ENCODE results near the gene USP48.
"Not testable (repeated sequence)": the region's sequence is repeated elsewhere in the genome, so short reads cannot be mapped to it uniquely, and the experiment has no call there.

USP48 gene

GRCh38 chr1:21677168-21677567 lies 105.8 kb downstream of the USP48 start:
- intact Hi-C loops (cut with DNase I; ENCODE audit: low total_unique reads), result no loop called here
- TF ChIP-seq CTCF (IDR thresholded peaks at IDR 0.05), result no peak

GRCh38 chr1:21674957-21675356 lies 108.0 kb downstream of the USP48 start:
- intact Hi-C loops (cut with DNase I; ENCODE audit: low total_unique reads), result no loop called here
- no peak for TF ChIP-seq CTCF (IDR thresholded peaks at IDR 0.05)
- H3K4me1 ChIP-seq, result peaks cover 7 to 25% (median 20%) of the 10 kb centered on the region in 4 donors
- no peak overlapping the region for H3K27ac ChIP-seq
- no peaks in the 10 kb centered on the region for H3K9me3 ChIP-seq
- peaks cover 0 to 14% of the 10 kb centered on the region in 2 donors for H3K27me3 ChIP-seq
- DNase-seq, result no peak
- H3K36me3 ChIP-seq, result peaks cover 3 to 30% (median 10%) of the 10 kb centered on the region in 3 donors
- no peak overlapping the region for H3K4me3 ChIP-seq

More at GRCh38 chr1:21677168-21677567, 105.8 kb downstream of the USP48 start:
- Histone ChIP-seq H3K4me3 (no peak overlapping the region), H3K9me3 (no peaks in the 10 kb centered on the region), H3K4me1 (peaks cover 7 to 19% (median 16%) of the 10 kb centered on the region in 4 donors), H3K27me3 (no peaks in the 10 kb centered on the region), H3K27ac (no peak overlapping the region), H3K36me3 (peaks cover 10 to 43% (median 20%) of the 10 kb centered on the region in 3 donors)
- DNase-seq, result no peak

GRCh38 chr1:21673853-21674252 lies 109.1 kb downstream of the USP48 start:
- H3K27me3 ChIP-seq, result peaks cover 4 to 26% of the 10 kb centered on the region in 2 donors
- intact Hi-C loops (cut with DNase I; ENCODE audit: low total_unique reads); DNase-seq; H3K9me3 ChIP-seq; H3K4me3 ChIP-seq: not testable (repeated sequence)
- H3K4me1 ChIP-seq, result peaks cover 8 to 36% (median 31%) of the 10 kb centered on the region in 4 donors
- peaks cover 0 to 19% (median 9%) of the 10 kb centered on the region in 3 donors for H3K36me3 ChIP-seq
- H3K27ac ChIP-seq, result peak overlapping the region; percentile 37 to 51

GRCh38 chr1:21673277-21673780 lies 109.6 kb downstream of the USP48 start:
- Histone ChIP-seq H3K4me1 (peaks cover 11 to 41% (median 35%) of the 10 kb centered on the region in 4 donors), H3K9me3 (no peaks in the 10 kb centered on the region), H3K27me3 (peaks cover 5 to 31% of the 10 kb centered on the region in 2 donors), H3K36me3 (peaks cover 0 to 13% (median 4%) of the 10 kb centered on the region in 3 donors), H3K4me3 (no peak overlapping the region), H3K27ac (peak overlapping the region; percentile 37 to 51)
- peak; percentile 67 to 93 for DNase-seq
- no peak for TF ChIP-seq CTCF (IDR thresholded peaks at IDR 0.05)
- intact Hi-C loops (cut with DNase I; ENCODE audit: low total_unique reads), result no loop called here

- Histone ChIP-seq H3K27ac (peak overlapping the region; percentile 37 to 51), H3K27me3 (peaks cover 5 to 37% of the 10 kb centered on the region in 2 donors), H3K4me1 (peaks cover 11 to 42% (median 37%) of the 10 kb centered on the region in 4 donors), H3K4me3 (no peak overlapping the region), H3K36me3 (peaks cover 0 to 8% (median 0%) of the 10 kb centered on the region in 3 donors), H3K9me3 (no peaks in the 10 kb centered on the region)
- no peak for TF ChIP-seq CTCF (IDR thresholded peaks at IDR 0.05)
- intact Hi-C loops (cut with DNase I; ENCODE audit: low total_unique reads), result no loop called here
- DNase-seq, result peak in 1 of 2 donors; percentile 58
These were observed 110.3 kb downstream of the USP48 start for GRCh38 chr1:21672478-21673276.

GRCh38 chr1:21671915-21672314 lies 111.0 kb downstream of the USP48 start:
- Histone ChIP-seq H3K27ac (no peak overlapping the region), H3K36me3 (peaks cover 0 to under 1% (median 0%) of the 10 kb centered on the region in 3 donors), H3K4me1 (peaks cover 11 to 42% (median 37%) of the 10 kb centered on the region in 4 donors), H3K9me3 (no peaks in the 10 kb centered on the region), H3K4me3 (no peak overlapping the region), H3K27me3 (peaks cover 5 to 45% of the 10 kb centered on the region in 2 donors)
- peak in 1 of 2 donors; percentile 44 for DNase-seq
- intact Hi-C loops (cut with DNase I; ENCODE audit: low total_unique reads), result no loop called here
- no peak for TF ChIP-seq CTCF (IDR thresholded peaks at IDR 0.05)
